KMS-11 (cell line): ENCODE data around the gene ZMYND11.
"Not testable (repeated sequence)": the region's sequence is repeated elsewhere in the genome, so short reads cannot be mapped to it uniquely, and the experiment has no call there.

Experiments used
- H2AFZ ChIP-seq: fragments of 200-600 bp; sonication (generic); 2 replicates; pipeline ENCODE4 v1.6.1; 2016; ENCODE audit warnings: antibody characterized with exemption, mixed run types, low read depth
- H3K27ac ChIP-seq: fragments of 200-600 bp; sonication (generic); 2 replicates; pipeline ENCODE4 v1.6.1; 2016; ENCODE audit warnings: mild to moderate bottlenecking, mixed run types
- H3K27me3 ChIP-seq: fragments of 200-600 bp; sonication (generic); 2 replicates; pipeline ENCODE4 v1.6.1; 2017; ENCODE audit warnings: mild to moderate bottlenecking, low read depth, mixed run types, moderate library complexity; ENCODE audit not compliant: insufficient read depth
- H3K36me3 ChIP-seq: fragments of 200-600 bp; sonication (generic); 2 replicates; pipeline ENCODE4 v1.6.1; 2017; ENCODE audit warnings: mild to moderate bottlenecking, mixed run types; ENCODE audit not compliant: insufficient read depth
- H3K4me1 ChIP-seq: fragments of 200-600 bp; sonication (generic); 2 replicates; pipeline ENCODE4 v1.6.1; 2016; ENCODE audit warnings: mild to moderate bottlenecking, low read depth, mixed run types; ENCODE audit not compliant: poor library complexity, severe bottlenecking
- H3K4me2 ChIP-seq: fragments of 200-600 bp; sonication (generic); 2 replicates; pipeline ENCODE4 v1.7.0; 2016; ENCODE audit warnings: mild to moderate bottlenecking, mixed run types
- H3K4me3 ChIP-seq: fragments of 200-600 bp; sonication (generic); IDR thresholded peaks from 2 replicates; pipeline ENCODE4 v1.6.1; 2017; ENCODE audit warnings: low read depth, low read length, mixed read lengths; ENCODE audit not compliant: insufficient read depth
- H3K79me2 ChIP-seq: fragments of 200-600 bp; sonication (generic); 2 replicates; pipeline ENCODE4 v1.6.1; 2016; ENCODE audit warnings: low read depth, mixed run types; ENCODE audit not compliant: insufficient read depth
- H3K9ac ChIP-seq: fragments of 200-600 bp; sonication (generic); 2 replicates; pipeline ENCODE4 v1.6.1; 2016; ENCODE audit warnings: mild to moderate bottlenecking, mixed run types
- H4K20me1 ChIP-seq: fragments of 200-600 bp; sonication (generic); 2 replicates; pipeline ENCODE4 v1.6.1; 2016; ENCODE audit warnings: mild to moderate bottlenecking, mixed run types; ENCODE audit not compliant: insufficient read depth
- CTCF ChIP-seq: fragments of 200-600 bp; sonication (generic); conservative IDR thresholded peaks from 2 replicates; pipeline ENCODE4 v1.6.1; 2017; ENCODE audit warnings: low read depth, mild to moderate bottlenecking, antibody characterized with exemption, low read length, moderate library complexity, mixed read lengths

ZMYND11 gene

GRCh38 chr10:178723-179122 is 43.5 kb downstream of the ZMYND11 start:
- Histone ChIP-seq H3K27ac (no peak overlapping the region), H3K36me3 (no peaks in the 10 kb centered on the region)

GRCh38 chr10:182441-183201 is 47.4 kb downstream of the ZMYND11 start:
- Histone ChIP-seq H4K20me1 (no peaks in the 10 kb centered on the region), H3K79me2 (no peaks in the 10 kb centered on the region), H3K4me3 (no peak overlapping the region), H3K4me2 (no peak overlapping the region), H3K4me1 (no peaks in the 10 kb centered on the region), H3K27ac (no peak overlapping the region), H3K9ac (no peak overlapping the region), H2AFZ (no peak overlapping the region), H3K36me3 (no peaks in the 10 kb centered on the region), H3K27me3 (no peaks in the 10 kb centered on the region)
- no peak for TF ChIP-seq CTCF

More at GRCh38 chr10:178723-179122, 43.5 kb downstream of the ZMYND11 start:
- Histone ChIP-seq H3K9ac (no peak overlapping the region), H4K20me1 (no peaks in the 10 kb centered on the region), H3K4me3 (no peak overlapping the region), H3K4me1 (no peaks in the 10 kb centered on the region), H2AFZ (no peak overlapping the region), H3K79me2 (no peaks in the 10 kb centered on the region), H3K27me3 (no peaks in the 10 kb centered on the region), H3K4me2 (no peak overlapping the region)
- TF ChIP-seq CTCF, result no peak

GRCh38 chr10:184174-184573 is 48.9 kb downstream of the ZMYND11 start:
- Histone ChIP-seq H3K4me1 (no peaks in the 10 kb centered on the region), H3K36me3 (no peaks in the 10 kb centered on the region), H3K9ac (no peak overlapping the region), H3K79me2 (no peaks in the 10 kb centered on the region), H3K4me3 (no peak overlapping the region), H3K4me2 (no peak overlapping the region), H2AFZ (no peak overlapping the region), H4K20me1 (no peaks in the 10 kb centered on the region), H3K27me3 (no peaks in the 10 kb centered on the region), H3K27ac (no peak overlapping the region)
- no peak for TF ChIP-seq CTCF

GRCh38 chr10:184911-185310 is 49.7 kb downstream of the ZMYND11 start:
- H3K4me3 ChIP-seq, result no peak overlapping the region
- H3K79me2 ChIP-seq, result no peaks in the 10 kb centered on the region
- H3K4me2 ChIP-seq, result no peak overlapping the region
- no peaks in the 10 kb centered on the region for H3K4me1 ChIP-seq
- no peaks in the 10 kb centered on the region for H4K20me1 ChIP-seq
- H3K36me3 ChIP-seq, result no peaks in the 10 kb centered on the region
- H2AFZ ChIP-seq, result no peak overlapping the region
- no peak overlapping the region for H3K27ac ChIP-seq
- no peak overlapping the region for H3K9ac ChIP-seq
- H3K27me3 ChIP-seq, result no peaks in the 10 kb centered on the region
- TF ChIP-seq CTCF, result no peak

GRCh38 chr10:185571-185970 is 50.3 kb downstream of the ZMYND11 start:
- H3K79me2 ChIP-seq, H3K9ac ChIP-seq, H3K4me1 ChIP-seq, H4K20me1 ChIP-seq, H2AFZ ChIP-seq, H3K4me3 ChIP-seq, H3K27me3 ChIP-seq, H3K27ac ChIP-seq, H3K36me3 ChIP-seq, H3K4me2 ChIP-seq: not testable (repeated sequence)
